GM21723 (cell line): ENCODE results near the gene LDB3.
A peak's percentile ranks its signal among the peaks of the same experiment; 100 is the strongest.

ENCODE experiments used
- ATAC-seq: cut with Tn5 transposase; IDR thresholded peaks from one replicate; pipeline ENCODE4 v1.9.1; 2021; ENCODE audit warnings: mild to moderate bottlenecking, moderate library complexity; ENCODE audit not compliant: unreplicated experiment

Gene LDB3

DNA sequence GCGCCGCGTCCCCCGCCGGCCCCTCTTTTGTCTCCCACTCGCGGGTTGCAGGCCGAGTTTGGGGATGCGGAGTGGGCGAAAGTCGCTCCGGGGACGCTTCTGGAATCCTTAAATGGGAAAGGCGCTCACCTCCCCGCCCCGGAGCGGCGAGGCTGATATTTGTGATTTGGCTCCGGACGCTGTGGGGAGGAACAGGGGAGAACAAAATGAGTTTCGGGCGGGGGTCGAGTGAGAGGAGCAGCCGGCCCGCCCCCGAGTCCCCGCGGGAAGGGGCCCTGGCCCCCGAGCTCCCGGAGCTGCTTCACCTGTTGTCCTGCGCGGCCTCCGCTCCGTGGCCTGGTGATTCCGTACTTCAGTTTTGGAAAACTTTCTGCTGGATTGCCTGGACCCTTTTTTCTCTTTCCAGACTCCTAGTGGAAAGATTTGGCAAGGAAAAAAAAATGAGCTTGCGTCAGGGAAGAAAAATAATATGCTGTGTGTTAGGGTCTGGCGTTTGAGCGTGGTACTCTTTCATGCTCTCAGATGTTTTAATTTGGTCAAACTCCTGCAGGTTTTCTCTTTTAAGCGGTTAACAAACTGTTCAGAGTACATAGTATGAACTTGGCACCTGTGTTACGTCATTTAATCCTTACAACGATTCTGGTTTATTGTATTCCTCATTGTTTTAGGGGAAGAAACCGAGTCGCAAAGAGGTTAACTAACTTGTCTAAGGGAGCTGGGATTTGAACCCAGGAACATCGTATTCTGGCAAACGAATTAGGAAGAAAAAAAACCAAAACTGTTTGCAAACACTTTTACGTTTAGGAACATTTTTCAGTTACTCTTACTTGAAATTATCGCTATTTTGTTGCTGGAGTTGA is 89.0 kb downstream of the LDB3 start:
- peak; percentile 3 for ATAC-seq

DNA sequence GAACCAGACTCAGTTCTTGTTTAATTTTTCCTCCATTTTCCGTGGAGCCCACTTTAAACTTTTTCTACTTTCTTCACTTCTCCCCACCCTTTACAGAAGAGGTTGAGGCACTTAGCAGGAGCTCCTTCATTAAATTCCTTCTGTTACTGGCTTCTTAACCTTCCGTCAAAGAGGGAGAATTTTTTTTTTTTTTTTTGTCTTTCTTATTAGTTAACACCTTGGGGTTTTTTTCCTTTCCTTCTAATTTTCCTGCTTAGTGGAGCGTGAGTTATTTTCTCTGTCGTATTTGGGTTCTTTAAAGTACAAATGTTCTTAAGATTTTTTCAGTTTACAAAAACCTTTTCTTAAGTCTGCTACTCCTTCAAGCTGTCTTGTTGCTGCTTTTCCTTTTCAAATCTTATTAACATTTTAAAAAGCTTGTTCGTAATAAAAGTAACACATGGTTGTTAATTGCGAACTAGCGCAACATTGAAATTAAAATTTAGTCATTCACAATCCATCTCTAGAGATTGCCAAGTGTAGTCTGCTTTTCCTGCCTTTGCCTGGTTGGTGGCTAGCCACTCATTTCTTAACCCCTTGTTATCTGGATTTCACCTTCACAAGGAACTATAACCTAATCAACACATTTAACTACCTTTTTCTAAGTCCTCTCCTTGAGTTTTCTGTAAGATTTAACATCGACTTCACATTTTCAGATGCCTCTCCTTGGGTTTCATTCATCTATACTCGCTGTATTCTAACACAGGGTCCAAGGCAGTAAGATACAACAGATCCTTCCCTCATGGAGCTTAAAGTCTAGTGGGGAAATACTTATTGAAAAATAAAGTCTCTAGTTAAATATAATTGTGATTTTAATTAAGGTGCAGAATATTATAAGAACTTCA is 90.1 kb downstream of the LDB3 start:
- ATAC-seq, result no peak

- no peak for ATAC-seq
Measured at GRCh38 chr10:86759073-86759672, 90.9 kb downstream of the LDB3 start.

- no peak for ATAC-seq
Measured at GRCh38 chr10:86763404-86763803, 95.1 kb downstream of the LDB3 start.

- no peak for ATAC-seq
Measured at GRCh38 chr10:86765548-86765947, 97.2 kb downstream of the LDB3 start.

- no peak for ATAC-seq
Measured at GRCh38 chr10:86768412-86769062, 100.2 kb downstream of the LDB3 start.

DNA sequence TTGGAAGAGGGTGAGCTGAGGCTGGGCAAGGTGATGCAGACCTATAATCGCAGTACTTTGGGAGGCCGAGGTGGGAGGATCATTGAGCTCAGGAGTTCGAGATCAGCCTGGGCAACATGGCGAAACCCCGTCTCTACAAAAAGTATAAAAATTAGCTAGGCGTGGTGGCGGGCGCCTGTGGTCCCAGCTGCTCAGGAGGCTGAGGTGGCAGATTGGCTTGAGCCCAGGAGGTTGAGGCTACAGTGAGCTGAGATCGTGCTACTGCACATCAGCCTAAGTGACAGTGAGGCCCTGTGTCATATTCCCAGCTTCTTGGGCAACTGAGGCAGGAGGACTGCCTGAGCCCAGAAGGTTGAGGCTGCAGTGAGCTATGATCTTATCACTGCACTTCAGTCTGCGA is 101.7 kb downstream of the LDB3 start:
- no peak for ATAC-seq

DNA sequence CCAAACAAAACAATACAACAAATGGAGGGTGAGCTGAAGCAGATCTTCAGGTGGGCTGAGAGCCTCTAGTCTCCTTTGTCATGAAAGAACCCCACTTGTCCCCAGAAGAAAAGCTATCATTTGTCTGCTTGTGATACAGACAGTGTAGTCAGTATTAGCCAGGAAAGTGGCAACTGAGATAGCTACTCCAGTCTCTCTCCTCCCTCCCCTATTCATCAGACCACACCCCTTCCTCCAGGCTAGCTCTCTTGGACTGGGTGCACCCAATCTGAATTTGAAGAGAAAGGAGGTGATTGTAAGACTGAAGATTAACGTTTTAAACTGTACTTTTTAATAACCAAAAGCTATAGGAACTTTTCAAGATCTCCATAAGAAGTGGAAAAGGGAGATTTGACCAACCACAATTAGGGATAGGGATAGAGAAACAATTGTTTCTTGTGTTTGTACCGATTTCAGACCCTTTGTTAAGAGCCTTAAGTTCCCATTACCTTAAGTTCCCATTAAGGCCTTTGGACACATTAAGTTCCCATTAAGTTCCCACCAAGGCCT is 102.2 kb downstream of the LDB3 start:
- no peak for ATAC-seq

DNA sequence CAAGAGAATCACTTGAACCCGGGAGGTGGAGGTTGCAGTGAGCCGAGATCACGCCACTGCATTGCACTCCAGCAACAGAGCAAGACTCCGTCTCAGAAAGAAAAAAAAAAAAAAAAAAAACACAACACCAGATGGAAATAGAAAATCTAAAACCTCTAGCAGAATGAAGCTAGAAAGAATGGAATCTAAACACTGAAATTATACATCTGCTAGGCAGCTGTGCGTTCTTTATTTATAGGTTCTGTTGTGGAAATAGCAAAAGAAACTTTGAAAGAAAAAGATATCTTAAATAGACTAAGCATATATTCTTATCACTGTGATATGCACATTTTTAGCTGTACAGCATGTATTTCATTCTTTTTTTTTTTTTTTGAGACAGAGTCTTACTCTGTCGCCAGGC is 105.2 kb downstream of the LDB3 start:
- ATAC-seq, result no peak

GRCh38 chr10:86775056-86775869 is 107.0 kb downstream of the LDB3 start:
- ATAC-seq, result peak; percentile 78

- no peak for ATAC-seq
Measured at GRCh38 chr10:86775870-86776180, 107.5 kb downstream of the LDB3 start.

DNA sequence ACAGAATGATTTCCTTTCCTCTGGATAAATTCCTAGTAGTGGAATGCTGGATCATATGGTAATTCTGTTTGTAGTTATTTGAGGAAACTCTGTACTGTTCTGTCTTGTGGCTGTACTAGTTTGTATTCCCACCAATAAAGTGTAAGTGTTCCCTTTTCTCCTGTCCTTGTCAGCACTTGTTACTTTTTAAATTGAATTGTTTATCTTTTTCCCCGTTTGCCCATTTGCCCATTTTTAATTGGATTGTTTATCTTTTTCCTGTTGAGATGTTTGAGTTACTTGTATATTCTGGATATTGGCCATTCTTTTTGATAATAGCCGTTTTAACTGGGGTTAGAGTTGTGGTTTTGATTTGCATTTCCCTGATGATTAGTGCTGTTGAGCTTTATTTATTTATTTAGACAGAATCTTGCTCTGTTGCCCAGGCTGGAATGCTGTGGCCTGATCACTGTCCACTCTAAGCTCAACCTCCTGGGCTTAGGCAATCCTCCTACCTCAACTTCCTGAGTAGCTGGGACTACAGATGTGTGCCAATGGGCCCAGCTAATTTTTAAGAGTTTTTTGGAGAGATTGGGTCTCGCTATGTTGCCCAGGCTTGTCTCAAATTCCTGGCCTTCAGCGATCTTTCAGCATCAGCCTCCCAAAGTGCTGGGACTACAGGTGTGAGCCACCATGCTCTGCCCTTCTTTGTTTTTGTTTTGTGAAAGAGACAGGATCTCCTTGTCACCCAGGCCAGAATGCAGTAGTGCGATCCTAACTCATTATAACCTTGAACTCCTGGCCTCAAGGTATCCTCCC is 111.1 kb downstream of the LDB3 start:
- no peak for ATAC-seq

- peak; percentile 88 for ATAC-seq
Measured at GRCh38 chr10:86782701-86783418, 114.5 kb downstream of the LDB3 start.

DNA sequence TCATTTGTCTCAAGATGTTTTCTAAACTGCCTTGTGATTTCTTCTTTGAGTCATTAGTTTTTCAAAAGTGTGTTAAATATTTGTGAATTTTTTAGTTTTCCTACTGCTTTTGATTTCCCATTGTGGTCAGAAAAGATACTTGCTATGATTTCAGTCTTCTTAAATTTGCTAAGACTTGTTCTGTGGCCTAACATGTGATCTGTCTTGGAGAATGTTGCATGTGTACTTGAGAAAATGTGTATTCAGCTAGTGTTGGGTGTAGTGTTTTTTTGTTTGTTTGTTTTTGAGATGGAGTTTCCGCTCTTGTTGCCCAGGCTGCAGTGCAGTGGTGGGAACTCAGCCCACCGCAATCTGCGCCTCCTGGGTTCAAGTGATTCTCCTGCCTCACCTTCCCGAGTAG is 116.7 kb downstream of the LDB3 start:
- ATAC-seq, result no peak
